ENCODE results near the gene TIMM23.

DNA sequence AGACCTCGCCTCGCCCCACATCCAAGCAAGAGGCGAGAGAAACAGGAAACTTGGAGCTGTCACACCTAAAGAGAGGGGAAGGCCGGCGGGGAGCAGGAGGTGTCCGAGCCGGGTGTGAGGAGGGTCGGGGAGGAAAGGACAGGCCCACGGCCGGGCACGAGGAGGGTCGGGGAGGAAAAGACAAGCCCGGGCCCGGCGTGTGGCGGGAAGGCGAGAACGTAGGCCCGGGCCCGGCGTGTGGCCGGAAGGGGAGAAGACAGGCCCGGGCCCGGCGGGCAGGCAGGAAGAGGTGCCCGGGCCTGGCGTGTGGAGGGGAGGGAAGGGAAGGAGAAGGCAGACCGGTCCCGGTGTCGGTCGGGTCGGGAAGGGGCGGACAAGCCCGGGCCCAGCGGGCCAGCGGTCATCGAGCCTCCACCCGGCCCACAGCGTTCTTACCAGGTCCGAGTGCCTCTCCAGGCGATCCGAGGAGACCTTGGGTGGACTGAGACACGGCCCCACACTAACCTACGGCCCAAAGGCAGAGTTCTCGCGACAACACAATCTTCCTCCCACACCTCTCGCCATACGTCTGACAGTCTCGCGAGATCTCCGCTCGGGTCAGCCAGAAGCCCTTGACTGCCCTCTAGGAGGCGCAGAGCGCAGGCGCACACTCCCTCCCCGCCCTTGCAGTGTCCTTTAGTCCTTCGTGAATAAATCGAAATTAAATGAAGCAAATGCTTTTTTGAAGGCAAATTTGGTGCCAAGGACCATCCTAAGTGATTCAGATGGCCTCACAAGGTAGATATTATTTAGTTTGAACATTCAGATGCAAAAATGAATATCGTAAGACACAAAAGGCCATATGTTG lies 58.0 kb downstream of the TIMM23 start, which contains the start of gene NCOA4:
- TF ChIP-seq, protein P1, sequence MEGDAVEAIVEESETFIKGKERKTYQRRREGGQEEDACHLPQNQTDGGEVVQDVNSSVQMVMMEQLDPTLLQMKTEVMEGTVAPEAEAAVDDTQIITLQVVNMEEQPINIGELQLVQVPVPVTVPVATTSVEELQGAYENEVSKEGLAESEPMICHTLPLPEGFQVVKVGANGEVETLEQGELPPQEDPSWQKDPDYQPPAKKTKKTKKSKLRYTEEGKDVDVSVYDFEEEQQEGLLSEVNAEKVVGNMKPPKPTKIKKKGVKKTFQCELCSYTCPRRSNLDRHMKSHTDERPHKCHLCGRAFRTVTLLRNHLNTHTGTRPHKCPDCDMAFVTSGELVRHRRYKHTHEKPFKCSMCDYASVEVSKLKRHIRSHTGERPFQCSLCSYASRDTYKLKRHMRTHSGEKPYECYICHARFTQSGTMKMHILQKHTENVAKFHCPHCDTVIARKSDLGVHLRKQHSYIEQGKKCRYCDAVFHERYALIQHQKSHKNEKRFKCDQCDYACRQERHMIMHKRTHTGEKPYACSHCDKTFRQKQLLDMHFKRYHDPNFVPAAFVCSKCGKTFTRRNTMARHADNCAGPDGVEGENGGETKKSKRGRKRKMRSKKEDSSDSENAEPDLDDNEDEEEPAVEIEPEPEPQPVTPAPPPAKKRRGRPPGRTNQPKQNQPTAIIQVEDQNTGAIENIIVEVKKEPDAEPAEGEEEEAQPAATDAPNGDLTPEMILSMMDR (IDR thresholded peaks at IDR 0.05) = peak; percentile 78
- no peak for TF ChIP-seq EZH2 (IDR thresholded peaks at IDR 0.05; ENCODE audit: borderline replicate concordance, insufficient read depth, low read depth, low read length, poor library complexity, severe bottlenecking)

Measured in B cell (primary cell).